ENCODE results near the gene ARL8A. TPM values are rescaled to one million over a fixed set of nuclear protein-coding genes. Genes with fewer than 3 reads are reported as not detected.

ARL8A gene
- total RNA-seq, 1 experiment from 2014 or later, result 45.6 TPM

GRCh38 chr1:202153284-202153683, 8.7 kb upstream of the ARL8A start:
- no peak overlapping the region for H3K4me3 ChIP-seq (replicated peaks in 1 of 2; ENCODE audit: low read depth in 1 of 2, low read length in 2 of 2)
- H3K36me3 ChIP-seq (ENCODE audit: control insufficient read depth in 1 of 2, insufficient read depth in 2 of 2, low read length in 2 of 2), result no peaks in the 10 kb centered on the region
- H3K9me2 ChIP-seq (ENCODE audit: insufficient read depth), result no peaks in the 10 kb centered on the region
- H3K9me3 ChIP-seq (ENCODE audit: control insufficient read depth in 1 of 2, insufficient read depth in 1 of 2, low read depth in 1 of 2, low read length in 2 of 2), result no peaks in the 10 kb centered on the region
- POLR2A ChIA-PET, result interaction anchor here (1.4 kb wide), 1 partner anchor 86 kb away, joined by 3 read pairs; no protein-coding TSS in a partner anchor
- H3K79me2 ChIP-seq (ENCODE audit: insufficient read depth, low read length), result no peaks in the 10 kb centered on the region
- no peak overlapping the region for H3K4me2 ChIP-seq (ENCODE audit: low read length)
- CTCF ChIA-PET, result interaction anchor here (2.0 kb wide), 1 partner anchor 35 kb away, joined by 10 read pairs; no protein-coding TSS in a partner anchor
- RAD21 ChIA-PET (ENCODE audit: low non-redundant PET in 1 of 2, low total read pairs in 2 of 2, uncharacterized antibody in 2 of 2, unreplicated experiment in 2 of 2), result no interaction called here
- H3K9ac ChIP-seq (ENCODE audit: low read length), result no peak overlapping the region
- no peak for ATAC-seq
- intact Hi-C loops (cut with micrococcal nuclease), result no loop called here
- H2AFZ ChIP-seq (ENCODE audit: low read depth, low read length, poor library complexity, severe bottlenecking), result no peak overlapping the region
- H3K4me1 ChIP-seq (ENCODE audit: control insufficient read depth in 1 of 2, insufficient read depth in 2 of 2, low read length in 2 of 2), result peaks cover 10 to 15% of the 10 kb centered on the region in 2 experiments; a peak in 3 of 4 replicates
- no peaks in the 10 kb centered on the region for H4K20me1 ChIP-seq (ENCODE audit: insufficient read depth)
- no TSS peak for BruUV-seq (replicated peaks)
- H3K27ac ChIP-seq (ENCODE audit: low read depth, low read length), result no peak overlapping the region
- no peaks in the 10 kb centered on the region for H3K27me3 ChIP-seq (ENCODE audit: insufficient read depth, low read length)
- TF ChIP-seq TCF7L2 (IDR thresholded peaks at IDR 0.05; ENCODE audit: borderline replicate concordance, extremely low read depth, insufficient read depth, insufficient read length) (no peak), ZFX (IDR thresholded peaks at IDR 0.05) (no peak), EZH2phosphoT487 (IDR thresholded peaks at IDR 0.05; ENCODE audit: borderline replicate concordance) (no peak), POLR2AphosphoS5 (IDR thresholded peaks at IDR 0.05; ENCODE audit: low read depth, low read length) (no peak), ATF3 (IDR thresholded peaks at IDR 0.05) (no peak), YY1 (IDR thresholded peaks at IDR 0.05; ENCODE audit: extremely low read depth, insufficient replicate concordance, low read depth, low read length) (no peak), POLR2A (IDR thresholded peaks at IDR 0.05; ENCODE audit: borderline replicate concordance, extremely low read depth, insufficient read depth, insufficient read length) (no peak), ELF1 (IDR thresholded peaks at IDR 0.05; ENCODE audit: borderline replicate concordance, low read depth) (no peak), CBX3 (IDR thresholded peaks at IDR 0.05; ENCODE audit: low read depth) (no peak), SP1 (IDR thresholded peaks at IDR 0.05; ENCODE audit: low read depth) (no peak), MAX (IDR thresholded peaks at IDR 0.05) (no peak), SRF (IDR thresholded peaks at IDR 0.05; ENCODE audit: low read depth) (no peak)
- TF ChIP-seq, protein P1, sequence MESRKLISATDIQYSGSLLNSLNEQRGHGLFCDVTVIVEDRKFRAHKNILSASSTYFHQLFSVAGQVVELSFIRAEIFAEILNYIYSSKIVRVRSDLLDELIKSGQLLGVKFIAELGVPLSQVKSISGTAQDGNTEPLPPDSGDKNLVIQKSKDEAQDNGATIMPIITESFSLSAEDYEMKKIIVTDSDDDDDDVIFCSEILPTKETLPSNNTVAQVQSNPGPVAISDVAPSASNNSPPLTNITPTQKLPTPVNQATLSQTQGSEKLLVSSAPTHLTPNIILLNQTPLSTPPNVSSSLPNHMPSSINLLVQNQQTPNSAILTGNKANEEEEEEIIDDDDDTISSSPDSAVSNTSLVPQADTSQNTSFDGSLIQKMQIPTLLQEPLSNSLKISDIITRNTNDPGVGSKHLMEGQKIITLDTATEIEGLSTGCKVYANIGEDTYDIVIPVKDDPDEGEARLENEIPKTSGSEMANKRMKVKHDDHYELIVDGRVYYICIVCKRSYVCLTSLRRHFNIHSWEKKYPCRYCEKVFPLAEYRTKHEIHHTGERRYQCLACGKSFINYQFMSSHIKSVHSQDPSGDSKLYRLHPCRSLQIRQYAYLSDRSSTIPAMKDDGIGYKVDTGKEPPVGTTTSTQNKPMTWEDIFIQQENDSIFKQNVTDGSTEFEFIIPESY (IDR thresholded peaks at IDR 0.05; ENCODE audit: extremely low read depth, insufficient replicate concordance, low read length), result no peak
- TF ChIP-seq, protein P2, sequence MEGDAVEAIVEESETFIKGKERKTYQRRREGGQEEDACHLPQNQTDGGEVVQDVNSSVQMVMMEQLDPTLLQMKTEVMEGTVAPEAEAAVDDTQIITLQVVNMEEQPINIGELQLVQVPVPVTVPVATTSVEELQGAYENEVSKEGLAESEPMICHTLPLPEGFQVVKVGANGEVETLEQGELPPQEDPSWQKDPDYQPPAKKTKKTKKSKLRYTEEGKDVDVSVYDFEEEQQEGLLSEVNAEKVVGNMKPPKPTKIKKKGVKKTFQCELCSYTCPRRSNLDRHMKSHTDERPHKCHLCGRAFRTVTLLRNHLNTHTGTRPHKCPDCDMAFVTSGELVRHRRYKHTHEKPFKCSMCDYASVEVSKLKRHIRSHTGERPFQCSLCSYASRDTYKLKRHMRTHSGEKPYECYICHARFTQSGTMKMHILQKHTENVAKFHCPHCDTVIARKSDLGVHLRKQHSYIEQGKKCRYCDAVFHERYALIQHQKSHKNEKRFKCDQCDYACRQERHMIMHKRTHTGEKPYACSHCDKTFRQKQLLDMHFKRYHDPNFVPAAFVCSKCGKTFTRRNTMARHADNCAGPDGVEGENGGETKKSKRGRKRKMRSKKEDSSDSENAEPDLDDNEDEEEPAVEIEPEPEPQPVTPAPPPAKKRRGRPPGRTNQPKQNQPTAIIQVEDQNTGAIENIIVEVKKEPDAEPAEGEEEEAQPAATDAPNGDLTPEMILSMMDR (IDR thresholded peaks at IDR 0.05 in 2 of 3, conservative IDR thresholded peaks at IDR 0.05 in 1 of 3; ENCODE audit: borderline replicate concordance in 1 of 3, insufficient read depth in 1 of 3, low read depth in 2 of 3, low read length in 2 of 3), result no peak
- no peak for DNase-seq (ENCODE audit: low read depth, low spot score)
